Measurements from ENCODE around the gene RGS9BP. TPM values are rescaled to one million over a fixed set of nuclear protein-coding genes. Genes with fewer than 3 reads are reported as not detected.
"Not testable (repeated sequence)": the region's sequence is repeated elsewhere in the genome, so short reads cannot be mapped to it uniquely, and the experiment has no call there.

The RGS9BP gene
- polyA plus RNA-seq, 3 donors = 0.03 TPM; not detected in 2

- WGBS (ENCODE audit: insufficient coverage) = 46% methylated on average over 6 of the region's 8 CpGs
- Histone ChIP-seq H3K79me2 (ENCODE audit: insufficient read depth, low read length) (no peaks in the 10 kb centered on the region), H3K4me2 (replicated peaks; ENCODE audit: extremely low read depth, low read length, poor library complexity, severe bottlenecking) (no peak overlapping the region), H3K27me3 (ENCODE audit: control insufficient read depth in 2 of 2, insufficient read depth in 2 of 2, low read length in 2 of 2) (no peaks in the 10 kb centered on the region), H3K4me3 (replicated peaks in 1 of 3; ENCODE audit: low read depth in 2 of 3, low read length in 3 of 3) (no peak overlapping the region), H3K36me3 (replicated peaks in 1 of 2; ENCODE audit: control insufficient read depth in 1 of 2, insufficient read depth in 2 of 2, low read length in 2 of 2) (peaks cover 60 to 67% of the 10 kb centered on the region in 2 donors), H3K27ac (ENCODE audit: low read depth in 1 of 2, low read length in 2 of 2) (no peak overlapping the region), H3K9me3 (replicated peaks in 1 of 2; ENCODE audit: control insufficient read depth in 1 of 2, insufficient read depth in 1 of 2, low read length in 2 of 2) (no peaks in the 10 kb centered on the region), H3K4me1 (ENCODE audit: control insufficient read depth in 1 of 2, insufficient read depth in 2 of 2, low read length in 2 of 2) (no peaks in the 10 kb centered on the region), H2AFZ (ENCODE audit: insufficient read depth, low read depth, low read length, poor library complexity, severe bottlenecking) (no peak overlapping the region), H3K9ac (ENCODE audit: insufficient read depth, low read length, poor library complexity, severe bottlenecking) (no peak overlapping the region), H4K20me1 (ENCODE audit: insufficient read depth, low read length) (no peaks in the 10 kb centered on the region)
- no peak overlapping the region for H3K4me3 Mint-ChIP-seq
- H3K36me3 Mint-ChIP-seq = peaks cover 58 to 67% of the 10 kb centered on the region in 2 donors
- no peaks in the 10 kb centered on the region for H3K9me3 Mint-ChIP-seq
- peaks cover 0 to 1% (median 0%) of the 10 kb centered on the region in 3 donors for H3K27me3 Mint-ChIP-seq (ENCODE audit: low read depth in 3 of 3)
- intact Hi-C loops (cut with micrococcal nuclease) = no loop called here
- no peak for DNase-seq
- TF ChIP-seq, protein P1, sequence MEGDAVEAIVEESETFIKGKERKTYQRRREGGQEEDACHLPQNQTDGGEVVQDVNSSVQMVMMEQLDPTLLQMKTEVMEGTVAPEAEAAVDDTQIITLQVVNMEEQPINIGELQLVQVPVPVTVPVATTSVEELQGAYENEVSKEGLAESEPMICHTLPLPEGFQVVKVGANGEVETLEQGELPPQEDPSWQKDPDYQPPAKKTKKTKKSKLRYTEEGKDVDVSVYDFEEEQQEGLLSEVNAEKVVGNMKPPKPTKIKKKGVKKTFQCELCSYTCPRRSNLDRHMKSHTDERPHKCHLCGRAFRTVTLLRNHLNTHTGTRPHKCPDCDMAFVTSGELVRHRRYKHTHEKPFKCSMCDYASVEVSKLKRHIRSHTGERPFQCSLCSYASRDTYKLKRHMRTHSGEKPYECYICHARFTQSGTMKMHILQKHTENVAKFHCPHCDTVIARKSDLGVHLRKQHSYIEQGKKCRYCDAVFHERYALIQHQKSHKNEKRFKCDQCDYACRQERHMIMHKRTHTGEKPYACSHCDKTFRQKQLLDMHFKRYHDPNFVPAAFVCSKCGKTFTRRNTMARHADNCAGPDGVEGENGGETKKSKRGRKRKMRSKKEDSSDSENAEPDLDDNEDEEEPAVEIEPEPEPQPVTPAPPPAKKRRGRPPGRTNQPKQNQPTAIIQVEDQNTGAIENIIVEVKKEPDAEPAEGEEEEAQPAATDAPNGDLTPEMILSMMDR (IDR thresholded peaks at IDR 0.05) = no peak
- H3K27ac Mint-ChIP-seq = peak overlapping the region in 1 of 7 donors; percentile 12
- peaks cover 4% of the 10 kb centered on the region for H3K4me1 Mint-ChIP-seq
Measured at GRCh38 chr19:32651729-32652140, 23.9 kb upstream of the RGS9BP start.

DNA sequence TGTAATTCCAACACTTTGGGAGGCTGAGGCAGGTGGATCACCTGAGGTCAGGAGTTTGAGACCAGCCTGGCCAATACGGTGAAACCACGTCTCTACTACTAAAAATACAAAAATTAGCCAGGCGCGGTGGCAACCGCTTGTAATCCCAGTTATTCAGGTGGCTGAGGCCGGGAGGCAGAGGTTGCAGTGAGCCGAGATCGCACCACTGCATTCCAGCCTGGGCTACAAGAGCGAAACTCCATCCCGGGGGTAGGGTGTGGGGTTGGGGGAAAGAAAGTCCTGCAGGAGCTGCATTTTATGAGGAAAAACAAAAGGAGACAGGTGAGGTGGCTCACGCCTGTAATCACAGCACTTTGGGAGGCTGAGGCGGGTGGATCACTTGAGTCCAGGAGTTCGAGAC lies 23.3 kb upstream of the RGS9BP start:
- intact Hi-C loops (cut with micrococcal nuclease); H3K9me3 ChIP-seq (replicated peaks in 1 of 2; ENCODE audit: control insufficient read depth in 1 of 2, insufficient read depth in 1 of 2, low read length in 2 of 2); H3K27ac ChIP-seq (ENCODE audit: low read depth in 1 of 2, low read length in 2 of 2); H3K9me3 Mint-ChIP-seq; H3K79me2 ChIP-seq (ENCODE audit: insufficient read depth, low read length); H3K27me3 Mint-ChIP-seq (ENCODE audit: low read depth in 3 of 3); H3K4me3 ChIP-seq (replicated peaks in 1 of 3; ENCODE audit: low read depth in 2 of 3, low read length in 3 of 3); H4K20me1 ChIP-seq (ENCODE audit: insufficient read depth, low read length); H3K4me1 ChIP-seq (ENCODE audit: control insufficient read depth in 1 of 2, insufficient read depth in 2 of 2, low read length in 2 of 2); H3K9ac ChIP-seq (ENCODE audit: insufficient read depth, low read length, poor library complexity, severe bottlenecking); H3K4me3 Mint-ChIP-seq; H2AFZ ChIP-seq (ENCODE audit: insufficient read depth, low read depth, low read length, poor library complexity, severe bottlenecking); H3K27me3 ChIP-seq (ENCODE audit: control insufficient read depth in 2 of 2, insufficient read depth in 2 of 2, low read length in 2 of 2); H3K4me2 ChIP-seq (replicated peaks; ENCODE audit: extremely low read depth, low read length, poor library complexity, severe bottlenecking); H3K4me1 Mint-ChIP-seq; DNase-seq: not testable (repeated sequence)
- 100% methylated on average over 8 of the region's 13 CpGs for WGBS (ENCODE audit: insufficient coverage)
- H3K36me3 ChIP-seq (replicated peaks in 1 of 2; ENCODE audit: control insufficient read depth in 1 of 2, insufficient read depth in 2 of 2, low read length in 2 of 2) = peaks cover 58 to 65% of the 10 kb centered on the region in 2 donors
- H3K36me3 Mint-ChIP-seq = peaks cover 53 to 67% of the 10 kb centered on the region in 2 donors
- peak overlapping the region in 1 of 7 donors; percentile 42 for H3K27ac Mint-ChIP-seq
